Measurements from ENCODE around the gene MAGI2. TPM values are rescaled to one million over a fixed set of nuclear protein-coding genes. Genes with fewer than 3 reads are reported as not detected.

MAGI2 gene
- total and polyA plus RNA-seq, 4 donors = 0.37 to 4.1 (median 1.4) TPM

DNA sequence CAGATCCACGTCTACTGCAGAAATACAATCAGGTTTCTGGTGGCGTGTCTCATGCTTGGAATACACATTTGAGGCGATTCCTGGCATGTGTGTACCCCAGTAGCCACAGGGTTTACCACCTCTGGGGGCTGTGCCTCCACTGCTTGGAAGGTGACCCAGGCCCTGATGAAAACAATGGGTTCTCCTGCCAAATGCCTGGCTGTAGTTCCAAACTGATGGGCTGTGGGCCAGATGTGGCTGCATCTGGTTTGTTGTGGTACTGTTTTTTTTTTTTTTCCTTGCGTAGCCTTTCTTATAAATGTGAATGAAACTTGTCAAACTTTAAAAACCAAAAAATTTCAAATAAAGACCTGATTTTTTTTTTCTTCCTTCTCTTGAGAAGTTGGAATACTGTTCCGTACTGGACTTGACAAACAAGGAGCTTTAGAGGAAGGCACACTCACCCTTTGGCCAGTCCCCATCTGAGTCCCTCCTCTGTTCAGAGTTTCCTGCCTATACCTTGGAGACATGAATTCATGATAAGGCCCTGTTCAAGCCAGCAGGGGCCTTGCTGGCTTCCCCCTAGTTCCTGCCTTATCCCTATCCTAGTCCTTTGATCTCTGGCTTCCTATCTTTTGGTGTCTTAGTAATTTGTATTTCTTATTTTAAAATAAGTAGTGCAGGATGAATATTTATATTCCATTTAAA lies 1437.8 kb downstream of the MAGI2 start:
- Histone ChIP-seq H3K4me3 (ENCODE audit: low read depth in 1 of 3, low read length in 3 of 3) (no peak overlapping the region), H3K9ac (ENCODE audit: low read depth in 1 of 2, low read length in 2 of 2) (no peak overlapping the region), H3K9me3 (ENCODE audit: control insufficient read depth in 4 of 4, low read length in 3 of 4) (no peaks in the 10 kb centered on the region), H3K36me3 (ENCODE audit: control insufficient read depth in 4 of 4, insufficient read depth in 3 of 4, low read depth in 1 of 4, low read length in 3 of 4) (no peaks in the 10 kb centered on the region), H3K4me1 (ENCODE audit: control insufficient read depth in 4 of 4, insufficient read depth in 4 of 4, low read length in 3 of 4) (peaks cover 0 to 18% (median 9%) of the 10 kb centered on the region in 4 donors), H3K27me3 (ENCODE audit: control insufficient read depth in 4 of 4, insufficient read depth in 4 of 4, low read length in 3 of 4) (no peaks in the 10 kb centered on the region), H3K27ac (ENCODE audit: low read depth in 1 of 2, low read length in 2 of 2) (no peak overlapping the region)
- TF ChIP-seq SP1 (IDR thresholded peaks at IDR 0.05) (no peak), RAD21 (IDR thresholded peaks at IDR 0.05) (no peak), GABPA (IDR thresholded peaks at IDR 0.05 in 1 of 2, conservative IDR thresholded peaks at IDR 0.05 in 1 of 2) (no peak), HNF4G (IDR thresholded peaks at IDR 0.05) (no peak), HNF4A (conservative IDR thresholded peaks at IDR 0.05) (no peak), NR2F2 (IDR thresholded peaks at IDR 0.05) (no peak), YY1 (IDR thresholded peaks at IDR 0.05) (no peak), TAF1 (conservative IDR thresholded peaks at IDR 0.05) (no peak)
- TF ChIP-seq, protein P1, sequence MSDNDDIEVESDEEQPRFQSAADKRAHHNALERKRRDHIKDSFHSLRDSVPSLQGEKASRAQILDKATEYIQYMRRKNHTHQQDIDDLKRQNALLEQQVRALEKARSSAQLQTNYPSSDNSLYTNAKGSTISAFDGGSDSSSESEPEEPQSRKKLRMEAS (IDR thresholded peaks at IDR 0.05) = no peak
- TF ChIP-seq, protein P2, sequence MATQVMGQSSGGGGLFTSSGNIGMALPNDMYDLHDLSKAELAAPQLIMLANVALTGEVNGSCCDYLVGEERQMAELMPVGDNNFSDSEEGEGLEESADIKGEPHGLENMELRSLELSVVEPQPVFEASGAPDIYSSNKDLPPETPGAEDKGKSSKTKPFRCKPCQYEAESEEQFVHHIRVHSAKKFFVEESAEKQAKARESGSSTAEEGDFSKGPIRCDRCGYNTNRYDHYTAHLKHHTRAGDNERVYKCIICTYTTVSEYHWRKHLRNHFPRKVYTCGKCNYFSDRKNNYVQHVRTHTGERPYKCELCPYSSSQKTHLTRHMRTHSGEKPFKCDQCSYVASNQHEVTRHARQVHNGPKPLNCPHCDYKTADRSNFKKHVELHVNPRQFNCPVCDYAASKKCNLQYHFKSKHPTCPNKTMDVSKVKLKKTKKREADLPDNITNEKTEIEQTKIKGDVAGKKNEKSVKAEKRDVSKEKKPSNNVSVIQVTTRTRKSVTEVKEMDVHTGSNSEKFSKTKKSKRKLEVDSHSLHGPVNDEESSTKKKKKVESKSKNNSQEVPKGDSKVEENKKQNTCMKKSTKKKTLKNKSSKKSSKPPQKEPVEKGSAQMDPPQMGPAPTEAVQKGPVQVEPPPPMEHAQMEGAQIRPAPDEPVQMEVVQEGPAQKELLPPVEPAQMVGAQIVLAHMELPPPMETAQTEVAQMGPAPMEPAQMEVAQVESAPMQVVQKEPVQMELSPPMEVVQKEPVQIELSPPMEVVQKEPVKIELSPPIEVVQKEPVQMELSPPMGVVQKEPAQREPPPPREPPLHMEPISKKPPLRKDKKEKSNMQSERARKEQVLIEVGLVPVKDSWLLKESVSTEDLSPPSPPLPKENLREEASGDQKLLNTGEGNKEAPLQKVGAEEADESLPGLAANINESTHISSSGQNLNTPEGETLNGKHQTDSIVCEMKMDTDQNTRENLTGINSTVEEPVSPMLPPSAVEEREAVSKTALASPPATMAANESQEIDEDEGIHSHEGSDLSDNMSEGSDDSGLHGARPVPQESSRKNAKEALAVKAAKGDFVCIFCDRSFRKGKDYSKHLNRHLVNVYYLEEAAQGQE (IDR thresholded peaks at IDR 0.05) = no peak
- WGBS = 90% methylated on average over 5 of the region's 5 CpGs
- DNase-seq (ENCODE audit: low spot score) = no peak

- Histone ChIP-seq H3K27ac (ENCODE audit: low read depth in 1 of 2, low read length in 2 of 2) (no peak overlapping the region), H3K4me3 (ENCODE audit: low read depth in 1 of 3, low read length in 3 of 3) (no peak overlapping the region), H3K36me3 (ENCODE audit: control insufficient read depth in 4 of 4, insufficient read depth in 3 of 4, low read depth in 1 of 4, low read length in 3 of 4) (no peaks in the 10 kb centered on the region), H3K9me3 (ENCODE audit: control insufficient read depth in 4 of 4, low read length in 3 of 4) (no peaks in the 10 kb centered on the region), H3K9ac (ENCODE audit: low read depth in 1 of 2, low read length in 2 of 2) (no peak overlapping the region), H3K4me1 (ENCODE audit: control insufficient read depth in 4 of 4, insufficient read depth in 4 of 4, low read length in 3 of 4) (peaks cover 0 to 16% (median 7%) of the 10 kb centered on the region in 4 donors), H3K27me3 (ENCODE audit: control insufficient read depth in 4 of 4, insufficient read depth in 4 of 4, low read length in 3 of 4) (no peaks in the 10 kb centered on the region)
- WGBS = 75% methylated on average over 3 of the region's 3 CpGs
- TF ChIP-seq GABPA (IDR thresholded peaks at IDR 0.05 in 1 of 2, conservative IDR thresholded peaks at IDR 0.05 in 1 of 2) (no peak), HNF4G (IDR thresholded peaks at IDR 0.05) (no peak), YY1 (IDR thresholded peaks at IDR 0.05) (no peak), ATF3 (IDR thresholded peaks at IDR 0.05) (no peak), HNF4A (conservative IDR thresholded peaks at IDR 0.05) (no peak), RAD21 (IDR thresholded peaks at IDR 0.05) (no peak), NR2F2 (IDR thresholded peaks at IDR 0.05) (no peak), SP1 (IDR thresholded peaks at IDR 0.05) (no peak), FOXA1 (IDR thresholded peaks at IDR 0.05) (no peak)
- TF ChIP-seq, protein P3, sequence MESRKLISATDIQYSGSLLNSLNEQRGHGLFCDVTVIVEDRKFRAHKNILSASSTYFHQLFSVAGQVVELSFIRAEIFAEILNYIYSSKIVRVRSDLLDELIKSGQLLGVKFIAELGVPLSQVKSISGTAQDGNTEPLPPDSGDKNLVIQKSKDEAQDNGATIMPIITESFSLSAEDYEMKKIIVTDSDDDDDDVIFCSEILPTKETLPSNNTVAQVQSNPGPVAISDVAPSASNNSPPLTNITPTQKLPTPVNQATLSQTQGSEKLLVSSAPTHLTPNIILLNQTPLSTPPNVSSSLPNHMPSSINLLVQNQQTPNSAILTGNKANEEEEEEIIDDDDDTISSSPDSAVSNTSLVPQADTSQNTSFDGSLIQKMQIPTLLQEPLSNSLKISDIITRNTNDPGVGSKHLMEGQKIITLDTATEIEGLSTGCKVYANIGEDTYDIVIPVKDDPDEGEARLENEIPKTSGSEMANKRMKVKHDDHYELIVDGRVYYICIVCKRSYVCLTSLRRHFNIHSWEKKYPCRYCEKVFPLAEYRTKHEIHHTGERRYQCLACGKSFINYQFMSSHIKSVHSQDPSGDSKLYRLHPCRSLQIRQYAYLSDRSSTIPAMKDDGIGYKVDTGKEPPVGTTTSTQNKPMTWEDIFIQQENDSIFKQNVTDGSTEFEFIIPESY (IDR thresholded peaks at IDR 0.05) = no peak
- TF ChIP-seq, protein P2 (IDR thresholded peaks at IDR 0.05) = no peak
- DNase-seq (ENCODE audit: low spot score) = no peak
Observed at GRCh38 chr7:78014401-78014800, 1439.1 kb downstream of the MAGI2 start.

Measured in liver (tissue), 9 donors.